ENCODE measurements around the gene COMMD7. TPM values are rescaled to one million over a fixed set of nuclear protein-coding genes. Genes with fewer than 3 reads are reported as not detected.

Gene COMMD7
- total RNA-seq, 4 donors from 2014 or later: 19.3 to 20.6 (median 19.8) TPM

DNA sequence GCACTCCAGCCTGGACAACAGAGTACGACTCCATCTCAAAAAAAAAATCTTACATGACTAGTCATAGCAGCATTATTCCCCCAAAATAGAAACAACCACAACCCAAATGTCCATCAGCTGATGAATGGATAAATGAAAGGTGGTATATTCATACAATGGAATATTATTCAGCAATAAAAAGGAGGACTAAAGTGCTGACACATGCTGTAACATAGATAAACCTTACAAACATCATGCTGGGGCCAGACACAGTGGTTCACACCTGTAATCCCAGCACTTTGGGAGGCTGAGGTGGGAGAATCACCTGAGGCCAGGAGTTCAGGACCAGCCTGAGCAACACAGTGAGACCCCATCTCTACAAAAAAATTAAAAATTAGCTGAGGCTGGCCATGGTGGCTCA, 86.4 kb downstream of the COMMD7 start:
- ATAC-seq (ENCODE audit: low FRiP score) (no peak), DNase-seq (ENCODE audit: low spot score) (no peak)
- TF ChIP-seq CTCF (IDR thresholded peaks at IDR 0.05): no peak

GRCh38 chr20:32655903-32656512, 87.3 kb downstream of the COMMD7 start:
- ATAC-seq (ENCODE audit: low FRiP score) (no peak), DNase-seq (ENCODE audit: low spot score) (no peak)
- TF ChIP-seq CTCF (IDR thresholded peaks at IDR 0.05): no peak

DNA sequence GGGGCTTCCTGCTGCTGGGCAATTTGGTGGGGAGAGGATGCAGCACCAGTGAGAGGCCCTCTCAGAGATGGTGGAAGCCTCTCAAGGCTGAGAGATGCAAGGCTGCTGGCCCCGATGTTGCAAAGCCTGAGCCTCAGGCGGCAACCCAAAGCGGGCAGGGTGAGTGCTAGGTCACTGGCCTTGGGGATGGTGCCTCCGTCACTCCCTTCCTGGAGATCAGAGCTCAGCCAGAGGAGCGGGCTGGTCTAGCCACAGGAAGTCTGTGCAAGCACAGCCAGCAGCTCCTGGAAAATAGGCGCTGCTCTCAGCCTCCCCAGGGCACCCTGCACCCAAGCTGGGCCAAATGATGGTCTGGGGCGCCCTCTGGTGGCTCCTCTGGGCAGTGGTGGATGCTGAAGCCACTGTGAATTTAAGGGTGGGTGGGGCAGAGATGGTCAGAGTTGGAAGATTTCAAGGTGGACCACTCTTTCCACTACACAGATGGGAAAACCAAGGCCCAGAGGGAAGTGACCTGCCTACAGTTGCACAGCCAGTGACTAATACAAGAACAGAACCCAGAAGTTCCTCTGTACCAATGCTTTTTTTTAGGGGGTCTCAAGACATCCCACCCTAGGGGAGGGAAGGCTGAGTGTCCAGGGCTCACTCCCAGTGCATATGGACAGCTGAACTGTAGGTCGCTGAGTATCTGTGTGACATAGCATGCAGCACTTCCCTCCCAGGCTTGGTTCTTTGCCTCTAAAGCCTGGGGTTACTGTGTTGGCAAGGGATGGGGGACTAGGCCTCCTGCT, 90.3 kb downstream of the COMMD7 start:
- ATAC-seq (ENCODE audit: low FRiP score) (peak; percentile 74), DNase-seq (ENCODE audit: low spot score) (peak; percentile 85)
- TF ChIP-seq CTCF (IDR thresholded peaks at IDR 0.05): peak in 1 of 3 donors; percentile 84

Other genes with a start within 250 kb of the COMMD7 start
- gene NOL4L, start 158.1 kb downstream of the COMMD7 start, total RNA-seq: 10 to 100 TPM in 3 of 4 donors, 1 to 10 TPM in 1; 6.8 to 15.3 (median 13.6) TPM
- gene C20orf203, start 69.5 kb downstream of the COMMD7 start, total RNA-seq: under 1 TPM in 2 of 4 donors, not detected in 2; 0.09 to 0.47 TPM
- gene DNMT3B, start 18.9 kb upstream of the COMMD7 start, total RNA-seq: 1 to 10 TPM in 1 of 4 donors, under 1 TPM in 3; 0.24 to 2.0 (median 0.44) TPM
- gene MAPRE1, start 76.5 kb upstream of the COMMD7 start, total RNA-seq: 100 to 1,000 TPM in 1 of 4 donors, 10 to 100 TPM in 3; 77.1 to 113 (median 89.5) TPM
- gene EFCAB8, start 115.5 kb upstream of the COMMD7 start, total RNA-seq: under 1 TPM in 1 of 4 donors, not detected in 3; 0.24 TPM